GM12878 (cell line): ENCODE data around the gene TCF4. TPM values are rescaled to one million over a fixed set of nuclear protein-coding genes. Genes with fewer than 3 reads are reported as not detected.

Experiments
- ATAC-seq: fragments of 200-7000 bp; cut with Tn5 transposase; 3 replicates; pipeline ENCODE4 v1.9.1; 2020; ENCODE audit warnings: mild to moderate bottlenecking, moderate library complexity
- BruUV-seq: library from RNA; stranded (reverse); fragments of 400-500 nt; replicated peaks from 2 replicates; lab custom pipeline; 2021; lab: Mats Ljungman, UMichigan
- CTCF ChIA-PET: fragments of 300-600 bp; sonication (Branson Sonifier 250); formaldehyde crosslinking; extraction: SDS; loops from one replicate; lab custom pipeline; 2021; ENCODE audit warnings: inconsistent platforms; lab: Yijun Ruan, JAX
- POLR2A ChIA-PET: fragments of 350-600 bp; formaldehyde crosslinking; extraction: SDS; loops from one replicate; lab custom pipeline; 2021; ENCODE audit warnings: inconsistent platforms; lab: Charles Lee
- RAD21 ChIA-PET: fragments of 300-600 bp; sonication (Branson Sonifier 250); formaldehyde crosslinking; loops from one replicate; lab custom pipeline; 2023; ENCODE audit warnings: antibody characterized with exemption; ENCODE audit not compliant: unreplicated experiment; lab: Charles Lee
- SMC1A ChIA-PET: fragments of 300-600 bp; sonication (Branson Sonifier 250); formaldehyde crosslinking; loops from one replicate; lab custom pipeline; 2023; ENCODE audit not compliant: unreplicated experiment, uncharacterized antibody; lab: Charles Lee
- DNase-seq: peaks from one replicate; pipeline ENCODE4 v3.0.0-alpha.2; 2011; ENCODE audit warnings: low read depth, low spot score
- FAIRE-seq: peaks from 3 replicates; lab custom pipeline; 2011; peaks lifted over from hg19 to GRCh38; lab: Jason Lieb, UNC
- H2AFZ ChIP-seq: 2 replicates; pipeline ENCODE4 v1.6.0; 2011; ENCODE audit warnings: low read depth, low read length, control low read depth; ENCODE audit not compliant: control insufficient read depth
- H3K27ac ChIP-seq: 2 replicates; pipeline ENCODE4 v1.5.1; 2011; ENCODE audit warnings: control low read depth; ENCODE audit not compliant: control insufficient read depth, insufficient read depth
- H3K27me3 ChIP-seq, 2 experiments: replicated peaks in 1 of 2; 2 replicates each; pipeline versions ENCODE4 v1.6.0 to v1.6.1; 2011; ENCODE audit warnings: low read length in 1 of 2; ENCODE audit not compliant: control insufficient read depth in 2 of 2, insufficient read depth in 2 of 2
- H3K36me3 ChIP-seq, 2 experiments: 2 replicates each; pipeline ENCODE4 v1.5.1; 2011; ENCODE audit warnings: low read length in 1 of 2; ENCODE audit not compliant: control insufficient read depth in 2 of 2, insufficient read depth in 2 of 2
- H3K4me1 ChIP-seq: 2 replicates; pipeline ENCODE4 v1.6.1; 2011; ENCODE audit warnings: mild to moderate bottlenecking, low read length, moderate library complexity, mixed read lengths; ENCODE audit not compliant: control insufficient read depth, insufficient read depth
- H3K4me2 ChIP-seq: 2 replicates; pipeline ENCODE4 v1.6.0; 2011; ENCODE audit warnings: control low read depth; ENCODE audit not compliant: control insufficient read depth, insufficient read depth
- H3K4me3 ChIP-seq: fragments of 200-600 bp; sonication (generic); 2 replicates; pipeline ENCODE4 v1.5.1; 2016
- H3K79me2 ChIP-seq: 2 replicates; pipeline ENCODE4 v1.6.0; 2011; ENCODE audit warnings: low read length; ENCODE audit not compliant: control insufficient read depth, insufficient read depth
- H3K9ac ChIP-seq: 2 replicates; pipeline ENCODE4 v1.8.0; 2011; ENCODE audit warnings: low read length, control low read depth, mixed read lengths; ENCODE audit not compliant: control insufficient read depth, insufficient read depth
- H3K9me3 ChIP-seq: replicated peaks from 3 replicates; pipeline ENCODE4 v1.5.1; 2011; ENCODE audit warnings: mild to moderate bottlenecking, low read length; ENCODE audit not compliant: control insufficient read depth, insufficient read depth
- H4K20me1 ChIP-seq: 2 replicates; pipeline ENCODE4 v1.6.0; 2011; ENCODE audit not compliant: control insufficient read depth, insufficient read depth
- EGR1 ChIP-seq, 2 experiments: IDR thresholded peaks; 1 replicate in 1 of 2; 2 replicates in 1 of 2; pipeline ENCODE4 v1.6.1; 2011 to 2012; ENCODE audit warnings: low read depth in 2 of 2, low read length in 2 of 2, borderline replicate concordance in 1 of 2, mild to moderate bottlenecking in 1 of 2, moderate library complexity in 1 of 2
- GABPA ChIP-seq: IDR thresholded peaks from 2 replicates; pipeline ENCODE4 v1.6.1; 2014; ENCODE audit warnings: antibody characterized with exemption, low read depth, mild to moderate bottlenecking, inconsistent platforms
- HDAC2 ChIP-seq: fragments of 200-600 bp; sonication (generic); IDR thresholded peaks from 2 replicates; pipeline ENCODE4 v1.6.1; 2017
- MYC ChIP-seq: IDR thresholded peaks from 2 replicates; pipeline ENCODE4 v1.6.1; 2011; ENCODE audit warnings: mild to moderate bottlenecking, low read length, moderate library complexity, inconsistent platforms; ENCODE audit not compliant: insufficient read depth, insufficient replicate concordance, insufficient read length, severe bottlenecking
- PAX8 ChIP-seq: fragments of 450-650 bp; IDR thresholded peaks from 2 replicates; pipeline ENCODE4 v1.6.1; 2017; ENCODE audit warnings: mild to moderate bottlenecking, moderate library complexity
- POLR2AphosphoS2 ChIP-seq: IDR thresholded peaks from 2 replicates; pipeline ENCODE4 v1.6.1; 2011; ENCODE audit warnings: low read depth, mild to moderate bottlenecking, low read length, improper control_type of control experiment, moderate library complexity
- ZNF384 ChIP-seq: IDR thresholded peaks from 2 replicates; pipeline ENCODE4 v1.6.1; 2012; ENCODE audit warnings: low read depth, mild to moderate bottlenecking, low read length, improper control_type of control experiment, borderline replicate concordance
- ZZZ3 ChIP-seq: IDR thresholded peaks from 2 replicates; pipeline ENCODE4 v1.6.1; 2011; ENCODE audit warnings: low read depth; ENCODE audit not compliant: control insufficient read depth, insufficient read length
- WGBS: methylation state at CpG from one replicate; pipeline ENCODE4 v1.1.6; 2016; ENCODE audit warnings: low lambda C conversion rate; ENCODE audit not compliant: insufficient replicate concordance, insufficient coverage; ENCODE audit errors: missing lambda C conversion rate; 5-methylcytosine and 5-hydroxymethylcytosine counted together
- in situ Hi-C: fragments of 300-500 bp; cut with MboI; formaldehyde crosslinking; loops from 9 replicates; pipeline ENCODE4 v1.14.3; 2018; ENCODE audit warnings: mixed read lengths
- intact Hi-C: fragments of 100-400 bp; cut with micrococcal nuclease; formaldehyde crosslinking; loops from one replicate; pipeline ENCODE4 v1.14.2; 2022; ENCODE audit not compliant: unreplicated experiment
- polyA plus RNA-seq, 11 experiments: library from polyadenylated mRNA; depleted of rRNA in 4 of 11; unstranded in 6 of 11; stranded (reverse) in 5 of 11; fragments of >200 nt; fragmentation: Nextera tagmentation in 4 of 11; fragmentation: Illumina TruSeq in 1 of 11; extraction: Ambion mirVana in 4 of 11; extraction: Trizol in 1 of 11; gene quantifications; 1 replicate in 1 of 11; 2 replicates in 10 of 11; pipeline versions ENCODE4 v1.2.1 to v1.2.3, GENCODE V29; 2011 to 2016; ENCODE audit warnings: inconsistent platforms in 2 of 11, missing spikeins in 2 of 11, low read depth in 1 of 11
- total RNA-seq, 4 experiments: library from RNA; depleted of rRNA in 3 of 4; stranded (reverse); fragments of >200 nt in 3 of 4; fragmentation: Illumina TruSeq in 1 of 4; extraction: Trizol in 1 of 4; gene quantifications; 2 replicates each; pipeline versions ENCODE4 v1.2.1 to v1.2.3, GENCODE V29; 2013 to 2021
- TF ChIP-seq, protein P1 (sequence below): fragments of 450-650 bp; formaldehyde crosslinking; IDR thresholded peaks from 2 replicates; pipeline ENCODE4 v1.5.0; 2022; ENCODE audit warnings: mild to moderate bottlenecking, missing genetic modification characterization

Gene TCF4
- total and polyA plus RNA-seq, 10 of the 15 experiments (the other 5 are each of a cell fraction or from before 2014, with no cell fraction given): 15.2 to 94.0 (median 31.5) TPM

DNA sequence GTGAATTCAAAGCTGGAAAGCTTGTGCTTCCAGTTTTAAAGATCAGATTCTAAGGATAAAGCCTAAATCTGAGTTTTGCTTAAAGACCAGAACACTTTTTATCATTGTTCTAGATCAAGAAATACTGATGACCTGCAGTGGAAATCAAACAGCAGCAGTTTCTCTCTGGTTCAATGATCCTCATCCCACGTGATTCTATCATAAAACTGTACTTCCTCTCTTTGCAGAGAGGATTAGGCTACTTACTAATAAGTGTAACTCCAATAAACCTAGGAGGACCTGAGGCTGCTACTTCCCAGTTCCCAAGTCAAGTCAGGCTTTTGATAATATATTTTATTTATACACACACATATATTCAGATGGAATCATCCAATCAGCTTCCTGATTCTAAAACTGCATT lies 81.9 kb downstream of the TCF4 start:
- ATAC-seq (no peak), FAIRE-seq (no peak), DNase-seq (no peak)
- Histone ChIP-seq H3K9ac (no peak overlapping the region), H3K9me3 (no peaks in the 10 kb centered on the region), H3K4me3 (no peak overlapping the region), H3K36me3 (no peaks in the 10 kb centered on the region), H3K79me2 (no peaks in the 10 kb centered on the region), H2AFZ (peak overlapping the region; percentile 34), H3K27me3 (no peaks in the 10 kb centered on the region), H3K4me1 (no peaks in the 10 kb centered on the region), H3K27ac (no peak overlapping the region), H3K4me2 (no peak overlapping the region), H4K20me1 (no peaks in the 10 kb centered on the region)
- TF ChIP-seq MYC (no peak), HDAC2 (no peak), EGR1 (IDR thresholded peaks at IDR 0.05; ENCODE audit: borderline replicate concordance in 1 of 2, low read depth in 2 of 2, low read length in 2 of 2) (no peak), ZNF384 (no peak), ZZZ3 (no peak), POLR2AphosphoS2 (no peak), PAX8 (no peak), GABPA (no peak)
- TF ChIP-seq, protein P1, sequence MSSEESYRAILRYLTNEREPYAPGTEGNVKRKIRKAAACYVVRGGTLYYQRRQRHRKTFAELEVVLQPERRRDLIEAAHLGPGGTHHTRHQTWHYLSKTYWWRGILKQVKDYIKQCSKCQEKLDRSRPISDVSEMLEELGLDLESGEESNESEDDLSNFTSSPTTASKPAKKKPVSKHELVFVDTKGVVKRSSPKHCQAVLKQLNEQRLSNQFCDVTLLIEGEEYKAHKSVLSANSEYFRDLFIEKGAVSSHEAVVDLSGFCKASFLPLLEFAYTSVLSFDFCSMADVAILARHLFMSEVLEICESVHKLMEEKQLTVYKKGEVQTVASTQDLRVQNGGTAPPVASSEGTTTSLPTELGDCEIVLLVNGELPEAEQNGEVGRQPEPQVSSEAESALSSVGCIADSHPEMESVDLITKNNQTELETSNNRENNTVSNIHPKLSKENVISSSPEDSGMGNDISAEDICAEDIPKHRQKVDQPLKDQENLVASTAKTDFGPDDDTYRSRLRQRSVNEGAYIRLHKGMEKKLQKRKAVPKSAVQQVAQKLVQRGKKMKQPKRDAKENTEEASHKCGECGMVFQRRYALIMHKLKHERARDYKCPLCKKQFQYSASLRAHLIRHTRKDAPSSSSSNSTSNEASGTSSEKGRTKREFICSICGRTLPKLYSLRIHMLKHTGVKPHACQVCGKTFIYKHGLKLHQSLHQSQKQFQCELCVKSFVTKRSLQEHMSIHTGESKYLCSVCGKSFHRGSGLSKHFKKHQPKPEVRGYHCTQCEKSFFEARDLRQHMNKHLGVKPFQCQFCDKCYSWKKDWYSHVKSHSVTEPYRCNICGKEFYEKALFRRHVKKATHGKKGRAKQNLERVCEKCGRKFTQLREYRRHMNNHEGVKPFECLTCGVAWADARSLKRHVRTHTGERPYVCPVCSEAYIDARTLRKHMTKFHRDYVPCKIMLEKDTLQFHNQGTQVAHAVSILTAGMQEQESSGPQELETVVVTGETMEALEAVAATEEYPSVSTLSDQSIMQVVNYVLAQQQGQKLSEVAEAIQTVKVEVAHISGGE (CRISPR knock-in tag): no peak
- WGBS: 0% methylated on average over 1 of the region's 1 CpG
- intact Hi-C loops: loop anchor here (10.0 kb wide), 1 partner anchor 271 kb away; no protein-coding TSS in a partner anchor
- in situ Hi-C loops: no loop called here
- ChIA-PET CTCF (no interaction called here), RAD21 (no interaction called here), POLR2A (no interaction called here), SMC1A (interaction anchor here (0.9 to 1.0 kb wide), 2 partner anchors 18 to 29 kb away, joined by 3 read pairs; no protein-coding TSS in a partner anchor)
- BruUV-seq: no TSS peak
